CD4-positive, alpha-beta T cell treated with Interleukin-6 for 4 hours (primary cell): Measurements from ENCODE around the gene PDIK1L.

Experiments used
- DNase-seq: peaks from one replicate; pipeline ENCODE4 v3.0.0-alpha.2; 2020; ENCODE audit warnings: mixed read lengths

PDIK1L gene

DNA sequence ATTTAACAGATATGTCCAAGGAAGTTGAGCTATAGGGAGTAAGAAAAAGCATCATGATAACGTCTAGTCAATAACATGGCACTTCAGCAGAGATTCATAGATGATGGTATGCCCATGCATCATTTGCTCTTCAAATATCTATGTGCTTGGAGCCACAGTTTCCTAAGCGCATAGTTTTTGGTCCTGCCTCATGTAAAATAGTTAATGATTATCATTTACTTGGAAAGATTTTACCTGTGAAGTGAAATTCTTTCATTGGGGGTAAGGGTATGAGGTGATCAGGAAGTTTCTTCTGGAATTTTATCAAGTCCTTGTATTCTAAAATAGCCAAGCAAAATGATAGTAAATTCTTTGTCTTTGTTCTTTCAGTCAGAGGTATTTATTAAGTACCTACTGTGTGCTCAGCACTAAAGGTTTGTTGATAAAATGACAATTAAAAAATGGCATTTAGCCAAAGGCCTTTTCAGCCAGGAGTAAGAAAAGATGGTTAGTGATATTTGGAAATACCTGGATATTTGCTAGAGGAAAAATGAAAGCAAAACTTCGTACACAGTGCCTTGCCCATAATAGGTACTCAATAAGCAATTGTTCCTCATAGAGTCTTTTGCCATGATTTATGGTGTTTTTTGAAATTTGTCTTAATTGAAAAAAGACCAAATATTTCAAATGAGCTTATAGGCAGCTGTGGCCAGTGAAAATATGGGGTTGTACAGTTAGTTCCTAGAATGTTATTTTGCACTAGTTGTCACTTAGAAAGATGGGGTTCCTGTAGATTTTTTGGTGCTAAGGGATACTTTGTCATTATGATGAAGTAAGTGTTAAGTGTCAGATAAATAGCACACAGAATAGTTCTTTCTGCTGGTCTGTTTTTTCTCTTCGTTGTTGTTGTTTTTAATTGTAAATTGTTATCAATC lies 13.1 kb downstream of the PDIK1L start:
- DNase-seq, result no peak

DNA sequence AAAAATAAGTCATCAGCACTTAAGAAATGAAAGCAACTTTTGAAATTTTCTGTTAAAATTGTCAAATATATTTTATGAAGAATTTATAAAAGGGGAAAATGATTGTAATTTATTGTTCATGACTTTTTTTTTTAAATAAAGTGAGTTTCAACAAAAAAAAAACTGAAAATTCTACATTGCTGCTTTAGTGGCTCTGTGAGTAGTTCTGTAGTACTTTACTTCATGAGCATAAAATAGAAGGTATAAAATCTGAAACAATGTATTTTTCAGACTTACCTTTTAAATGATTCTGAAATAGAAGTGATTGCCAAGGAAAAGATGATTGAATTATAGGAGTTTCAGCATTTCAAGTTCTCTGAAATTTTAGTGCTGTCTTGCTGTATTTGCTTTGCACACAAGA lies 13.8 kb downstream of the PDIK1L start:
- no peak for DNase-seq

DNA sequence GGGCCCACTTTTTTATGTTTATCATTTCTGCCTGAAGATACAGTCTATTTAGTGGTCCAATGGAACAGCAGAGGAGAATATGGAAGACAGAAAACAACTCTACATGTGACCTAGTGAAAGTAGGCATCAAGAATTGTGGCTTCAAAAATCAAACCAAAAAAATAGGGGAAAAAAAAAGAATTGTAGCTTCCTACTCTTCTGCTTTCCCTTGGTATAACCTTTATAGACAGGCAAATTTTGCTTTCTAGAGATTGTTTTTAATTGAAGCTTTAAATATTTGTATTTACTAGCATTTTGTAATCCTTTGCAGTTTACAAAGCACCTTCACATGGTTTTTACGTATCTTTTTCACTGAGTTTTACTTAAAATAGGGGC lies 14.3 kb downstream of the PDIK1L start:
- no peak for DNase-seq

DNA sequence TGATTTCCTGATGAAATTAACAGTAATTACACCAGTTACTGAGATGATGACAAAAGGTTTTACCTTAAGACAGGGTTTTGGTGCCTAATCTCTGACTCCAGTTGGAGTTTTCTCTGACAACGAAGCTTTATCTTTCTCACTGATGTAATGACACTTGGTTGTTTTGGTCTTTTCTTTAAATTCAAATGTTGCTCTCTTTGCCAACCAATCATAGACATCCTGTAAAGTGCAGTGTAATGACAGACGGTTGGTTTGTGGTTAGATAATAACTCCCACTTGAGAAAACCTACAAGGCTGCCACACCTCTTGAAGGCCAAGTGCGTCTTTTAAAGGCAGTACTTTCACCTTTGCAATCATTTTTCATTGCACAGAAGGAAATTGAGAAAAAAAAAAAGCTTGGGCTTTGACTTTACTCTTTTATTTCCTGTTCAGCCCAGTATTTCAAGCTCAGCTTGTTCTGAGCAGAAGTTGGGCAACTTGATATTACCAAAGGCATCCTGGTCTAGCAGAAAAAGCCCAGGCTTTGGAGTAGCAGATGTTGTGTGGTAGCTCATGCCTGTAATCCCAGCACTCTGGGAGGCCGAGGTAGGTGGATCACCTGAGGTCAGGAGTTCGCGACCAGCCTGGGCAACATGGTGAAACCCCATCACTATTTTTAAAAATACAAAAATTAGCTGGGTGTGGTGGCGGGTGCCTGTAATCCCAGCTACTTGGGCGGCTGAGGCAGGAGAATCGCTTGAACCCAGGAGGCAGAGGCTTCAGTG lies 14.9 kb downstream of the PDIK1L start:
- DNase-seq, result peak; percentile 67

DNA sequence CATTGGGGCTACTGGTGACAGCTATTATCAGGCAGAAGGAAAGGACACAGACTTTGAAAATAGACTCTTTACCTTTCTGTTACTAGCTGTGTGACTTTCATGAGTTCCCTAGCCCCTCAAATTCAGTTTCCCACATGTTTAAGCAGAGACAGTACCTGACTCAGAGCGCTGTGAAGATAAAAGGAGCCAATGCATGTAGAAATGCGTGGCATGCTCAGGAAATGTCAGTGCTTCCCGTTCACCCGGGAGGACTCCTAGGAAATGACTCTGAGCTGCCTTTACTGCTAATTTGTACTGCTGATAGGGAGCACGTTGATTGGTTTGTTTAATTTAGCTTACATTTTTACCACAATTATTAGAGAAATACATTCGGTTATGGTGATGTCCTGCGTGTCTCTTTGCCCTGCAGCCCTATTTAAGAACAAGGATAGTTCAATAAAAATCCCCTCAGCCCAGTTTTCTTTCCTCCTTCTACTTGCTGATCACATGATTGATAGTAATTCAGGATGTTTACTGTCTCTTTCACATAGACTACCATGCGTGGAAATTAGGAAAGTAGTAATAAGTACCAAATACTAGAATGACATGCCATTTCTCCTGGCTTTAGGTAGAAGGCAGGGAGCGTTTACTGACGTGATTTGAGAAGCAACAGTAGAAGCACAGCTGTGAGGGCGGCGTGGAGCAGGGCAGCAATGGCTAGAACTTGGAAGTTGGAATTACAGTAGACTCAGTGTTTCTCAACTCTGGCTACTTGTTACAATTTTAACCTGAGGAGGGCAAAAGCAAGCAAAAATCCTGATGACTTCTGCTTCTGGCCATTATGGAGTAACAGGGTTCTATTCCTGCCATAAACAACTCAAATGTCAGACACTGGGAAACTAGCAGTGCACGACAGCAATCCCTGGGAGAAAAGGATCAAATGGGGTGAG lies 15.9 kb downstream of the PDIK1L start:
- peak; percentile 45 for DNase-seq

DNA sequence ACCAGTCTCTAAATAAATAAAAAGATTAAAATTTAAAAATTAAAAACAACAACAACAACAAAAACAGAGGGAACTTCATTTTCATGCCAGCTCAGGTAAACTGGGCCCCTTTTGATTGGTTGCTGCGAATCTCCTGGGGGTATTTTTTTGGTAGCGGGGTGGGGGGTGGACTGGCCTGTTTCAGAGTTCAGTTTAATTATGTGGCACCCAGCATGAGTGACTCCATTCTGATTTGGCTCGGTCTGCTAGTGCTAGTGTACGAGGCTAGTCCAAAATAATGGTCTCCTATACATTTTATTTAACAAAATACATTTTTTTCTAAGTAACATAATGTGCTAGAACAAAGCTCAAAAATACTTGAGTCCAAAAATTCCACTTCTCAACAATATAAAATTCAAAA lies 18.2 kb downstream of the PDIK1L start:
- no peak for DNase-seq

DNA sequence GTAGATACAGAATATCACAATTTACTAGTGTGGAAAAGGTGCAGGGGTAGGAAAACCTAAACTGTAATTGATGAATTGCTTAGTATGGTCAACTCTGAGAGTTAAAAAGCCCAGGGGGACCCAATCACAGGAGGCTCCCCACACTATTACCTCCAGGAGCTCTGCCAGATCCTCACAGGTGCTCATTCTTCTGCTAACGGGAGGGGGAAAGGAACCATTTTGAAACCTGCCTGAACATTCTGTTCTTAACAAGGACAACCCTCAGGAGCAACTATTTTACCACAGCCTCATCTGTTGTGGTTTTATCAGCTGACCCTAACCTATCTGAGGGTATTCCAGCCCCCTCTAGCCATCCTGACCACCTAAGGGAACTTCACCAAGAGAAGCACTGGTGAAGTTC lies 19.1 kb downstream of the PDIK1L start:
- DNase-seq, result no peak

DNA sequence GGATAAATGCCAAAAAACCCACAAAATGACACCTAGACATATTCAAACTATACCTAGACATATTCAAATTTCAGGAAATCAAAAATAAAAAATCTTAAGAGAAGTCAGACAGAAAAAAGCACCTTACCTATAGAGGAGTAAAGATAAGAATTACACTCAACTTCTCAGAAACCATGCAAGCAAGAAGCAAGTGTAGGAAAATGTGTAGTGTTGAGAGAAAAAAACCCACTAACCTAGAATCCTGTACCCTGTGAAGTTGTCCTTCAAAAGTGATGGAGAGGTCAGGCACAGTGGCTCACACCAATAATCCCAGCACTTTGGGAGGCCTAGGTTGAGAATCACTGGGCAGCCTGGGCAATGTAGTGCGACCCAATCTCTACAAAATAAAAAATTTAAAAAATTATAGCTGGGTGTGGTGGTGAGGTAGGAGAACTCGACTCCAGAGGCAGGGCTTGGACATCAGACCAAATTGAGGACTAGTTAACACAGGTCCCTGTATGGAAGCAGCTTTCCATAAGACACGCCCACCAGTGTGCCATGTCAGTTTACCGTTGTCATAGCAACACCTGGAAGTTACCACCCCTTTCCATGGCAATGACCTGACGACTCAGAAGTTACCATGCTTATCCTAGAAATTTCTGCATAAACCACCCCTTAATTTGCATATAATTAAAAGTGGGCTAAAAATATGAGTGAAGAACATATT lies 20.7 kb downstream of the PDIK1L start:
- DNase-seq, result no peak

DNA sequence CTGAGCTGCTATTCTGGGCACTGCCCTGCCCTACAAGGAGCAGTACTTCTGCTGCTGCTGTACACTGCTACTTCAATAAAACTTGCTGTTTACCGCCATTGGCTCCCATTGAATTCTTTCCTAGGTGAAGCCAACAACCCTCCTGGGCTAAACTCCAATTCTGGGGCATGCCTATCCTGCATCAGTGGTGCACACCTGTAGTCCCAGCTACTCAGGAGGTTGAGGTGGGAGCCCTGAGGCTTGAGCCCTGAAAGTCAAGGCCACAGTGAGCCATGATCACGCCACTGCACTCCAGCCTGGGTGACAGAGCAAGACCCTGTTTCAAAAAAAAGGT lies 21.2 kb downstream of the PDIK1L start:
- no peak for DNase-seq

DNA sequence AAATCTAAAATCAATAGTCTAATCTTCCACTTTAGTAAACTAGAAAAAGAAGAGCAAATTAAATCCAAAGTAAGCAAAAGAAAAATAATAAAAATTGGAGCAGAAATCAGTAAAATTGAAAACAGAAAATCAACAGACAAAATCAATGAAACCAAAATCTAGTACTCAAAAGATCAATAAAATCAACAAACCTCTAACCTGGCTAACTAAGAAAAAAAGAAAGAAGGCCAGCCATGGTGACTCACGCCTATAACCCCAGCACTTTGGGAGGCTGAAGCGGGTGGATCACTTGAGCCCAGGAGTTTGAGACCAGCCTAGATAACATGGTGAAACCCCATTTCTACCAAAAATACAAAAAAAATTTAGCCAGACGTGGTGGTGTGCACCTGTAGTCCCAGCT lies 22.8 kb downstream of the PDIK1L start:
- no peak for DNase-seq

DNA sequence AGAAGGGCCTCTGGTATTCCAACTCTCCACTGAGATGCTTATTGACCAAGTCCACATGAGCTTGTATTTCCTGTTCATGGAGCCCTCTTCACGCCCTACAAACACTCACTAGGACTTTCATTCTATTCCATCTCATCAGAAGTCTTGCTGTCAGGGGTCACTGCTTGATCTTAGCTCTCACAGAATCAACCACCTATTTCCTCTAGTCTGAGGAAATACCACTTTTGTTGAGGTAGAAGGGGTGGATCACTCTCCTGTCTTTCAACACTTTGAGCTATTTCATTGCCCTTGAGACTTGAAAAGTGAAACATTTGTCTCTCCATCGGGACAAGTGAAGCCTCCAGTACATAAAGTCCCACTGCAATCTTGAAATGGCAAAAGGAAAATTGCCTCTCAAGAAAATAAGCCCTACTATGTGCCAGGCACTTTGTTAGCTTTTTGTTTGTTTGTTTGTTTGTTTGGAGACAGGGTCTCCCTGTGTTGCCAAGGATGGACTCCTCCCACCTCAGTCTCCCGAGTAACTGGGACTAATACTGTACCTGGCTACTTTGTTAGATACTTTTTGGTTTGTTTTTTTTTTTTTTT lies 27.4 kb downstream of the PDIK1L start:
- no peak for DNase-seq

DNA sequence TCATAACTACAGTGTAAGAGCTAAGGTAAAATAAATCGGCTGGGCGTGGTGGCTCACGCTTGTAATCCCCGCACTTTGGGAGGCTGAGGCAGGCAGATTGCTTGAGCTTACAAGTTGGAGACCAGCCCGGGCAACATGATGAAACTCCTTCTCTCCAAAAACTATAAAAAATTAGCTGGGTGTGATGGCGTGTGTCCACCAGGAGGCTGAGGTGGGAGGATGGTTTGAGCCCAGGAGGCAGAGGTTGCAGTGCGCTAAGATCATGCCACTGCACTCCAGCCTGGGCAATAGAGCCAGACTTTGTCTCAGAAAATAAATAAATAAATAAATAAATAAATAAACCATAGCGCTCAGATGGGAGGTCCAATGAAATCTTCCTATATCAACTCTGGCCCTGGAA lies 30.5 kb downstream of the PDIK1L start:
- no peak for DNase-seq

DNA sequence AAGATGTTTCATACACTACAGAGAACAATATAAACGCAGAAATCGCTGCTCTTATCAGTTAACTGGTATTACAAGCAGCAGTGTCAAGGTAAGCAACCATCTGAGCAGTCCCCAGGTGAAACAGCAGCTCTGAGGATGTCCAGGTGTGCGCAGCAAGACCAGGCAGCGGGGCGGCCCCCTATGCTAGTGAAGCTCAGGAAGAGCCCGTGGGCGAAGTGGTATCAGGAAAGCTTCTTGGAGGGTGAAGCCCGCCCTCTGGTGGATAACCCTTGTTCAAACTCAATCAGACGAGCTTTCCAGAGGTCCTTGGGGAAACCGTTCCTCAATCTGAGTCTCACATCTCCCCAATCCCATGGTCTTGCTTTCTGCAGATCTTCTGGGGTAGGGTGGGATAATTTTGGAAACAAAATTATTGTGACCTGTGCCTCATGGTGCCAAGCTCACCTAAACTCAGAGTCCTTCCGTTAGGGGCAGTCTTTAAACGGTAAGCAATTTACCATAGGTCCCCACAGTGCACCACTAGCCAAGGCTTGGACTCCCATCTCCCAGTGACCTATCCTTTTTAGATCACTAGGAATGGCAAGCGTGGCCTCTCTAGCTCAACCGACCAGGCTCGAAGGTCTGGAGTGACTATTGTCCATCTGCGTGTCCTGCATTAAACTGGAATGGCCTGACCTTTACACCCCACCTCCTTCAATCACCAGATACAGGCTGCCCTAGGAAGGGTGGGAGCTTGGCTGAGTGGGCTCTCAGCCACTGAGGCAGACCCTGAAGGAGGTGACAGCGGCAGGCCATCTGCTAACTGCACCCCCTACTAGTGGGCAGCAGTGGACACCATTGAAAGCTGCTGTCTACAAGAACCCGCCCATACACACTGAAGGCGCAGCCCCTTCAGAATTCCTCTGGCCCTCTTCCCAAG lies 33.7 kb downstream of the PDIK1L start:
- peak; percentile 89 for DNase-seq

DNA sequence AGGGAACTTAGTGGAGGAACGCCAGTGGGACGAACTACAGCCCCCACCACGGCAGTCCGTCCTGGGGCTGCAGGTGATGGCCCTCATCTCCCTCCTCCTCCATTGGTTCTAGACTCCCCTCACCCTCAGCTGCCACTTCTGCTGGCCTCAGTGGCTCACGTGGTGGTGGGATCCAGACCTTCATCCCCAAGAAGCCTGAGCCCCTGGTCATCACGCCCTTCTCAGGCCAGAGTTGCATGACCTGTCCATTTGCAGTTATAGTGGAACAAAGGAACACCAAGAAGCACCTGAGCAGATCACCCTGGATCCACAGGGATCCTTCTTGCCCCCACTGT lies 34.3 kb downstream of the PDIK1L start:
- DNase-seq, result no peak

DNA sequence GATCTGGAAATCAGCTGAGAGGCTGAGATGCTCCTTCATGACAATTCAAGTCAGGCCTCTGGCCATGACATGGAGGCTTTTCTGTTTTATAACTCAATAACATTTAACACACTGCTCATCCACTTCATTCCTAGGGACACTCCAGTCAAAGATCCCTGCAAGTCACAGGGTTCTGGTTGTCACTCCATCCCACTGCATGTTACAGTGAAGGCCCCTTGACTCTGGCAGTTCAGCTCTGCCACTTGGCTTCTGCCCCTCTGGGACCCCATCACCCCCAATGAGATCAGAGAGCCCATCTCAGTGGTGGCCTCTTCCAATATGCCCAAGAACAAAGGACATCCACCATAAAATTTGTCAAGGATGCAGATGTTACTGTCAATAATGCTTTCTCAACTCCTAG lies 37.3 kb downstream of the PDIK1L start:
- DNase-seq, result no peak

DNA sequence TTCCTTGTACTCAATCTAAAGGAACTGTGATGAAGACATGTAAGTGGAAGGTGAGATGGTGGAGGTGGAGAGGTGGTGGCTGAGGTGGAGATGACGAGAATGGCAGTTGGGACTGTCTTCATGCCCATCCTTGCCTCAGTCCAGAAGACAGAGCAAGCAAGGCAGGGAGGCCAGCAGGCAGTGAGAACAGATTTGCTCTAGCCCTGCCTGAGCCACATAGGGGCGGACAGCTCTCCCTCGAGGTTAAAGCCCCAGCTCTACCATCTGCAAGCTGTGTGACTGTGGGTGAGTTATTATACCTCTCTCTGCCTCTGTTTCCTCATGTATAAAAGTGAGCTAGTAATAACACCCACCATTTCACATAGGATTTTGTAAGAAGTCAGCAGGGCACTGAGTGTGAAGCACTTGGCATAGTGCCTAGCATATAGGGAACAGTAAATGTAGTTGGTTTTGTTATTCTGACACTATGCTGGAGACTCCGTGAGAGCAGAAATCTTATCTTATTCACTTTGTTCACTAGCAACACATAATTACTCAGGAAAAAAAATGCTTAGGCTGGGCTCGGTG lies 42.4 kb downstream of the PDIK1L start:
- no peak for DNase-seq

DNA sequence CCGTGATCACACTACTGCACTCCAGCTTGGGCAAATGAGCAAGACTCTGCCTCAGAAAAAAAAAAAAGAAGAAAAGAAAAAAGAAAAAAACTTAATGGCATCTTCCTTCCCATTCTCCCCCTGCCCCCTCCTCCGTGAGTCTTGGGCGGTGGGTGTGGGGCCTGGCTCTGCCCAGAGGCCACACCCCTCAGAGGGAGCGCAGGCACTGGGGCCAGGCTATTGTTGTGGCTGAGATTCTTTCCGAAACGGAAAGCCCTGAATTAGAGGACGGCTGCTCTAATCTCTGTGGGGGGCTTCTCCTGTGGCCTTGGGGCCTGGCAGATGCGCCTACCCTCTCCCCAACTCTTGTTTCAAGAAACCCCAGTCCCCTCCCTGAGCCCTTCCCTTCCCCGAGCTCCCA lies 43.1 kb downstream of the PDIK1L start:
- no peak for DNase-seq

DNA sequence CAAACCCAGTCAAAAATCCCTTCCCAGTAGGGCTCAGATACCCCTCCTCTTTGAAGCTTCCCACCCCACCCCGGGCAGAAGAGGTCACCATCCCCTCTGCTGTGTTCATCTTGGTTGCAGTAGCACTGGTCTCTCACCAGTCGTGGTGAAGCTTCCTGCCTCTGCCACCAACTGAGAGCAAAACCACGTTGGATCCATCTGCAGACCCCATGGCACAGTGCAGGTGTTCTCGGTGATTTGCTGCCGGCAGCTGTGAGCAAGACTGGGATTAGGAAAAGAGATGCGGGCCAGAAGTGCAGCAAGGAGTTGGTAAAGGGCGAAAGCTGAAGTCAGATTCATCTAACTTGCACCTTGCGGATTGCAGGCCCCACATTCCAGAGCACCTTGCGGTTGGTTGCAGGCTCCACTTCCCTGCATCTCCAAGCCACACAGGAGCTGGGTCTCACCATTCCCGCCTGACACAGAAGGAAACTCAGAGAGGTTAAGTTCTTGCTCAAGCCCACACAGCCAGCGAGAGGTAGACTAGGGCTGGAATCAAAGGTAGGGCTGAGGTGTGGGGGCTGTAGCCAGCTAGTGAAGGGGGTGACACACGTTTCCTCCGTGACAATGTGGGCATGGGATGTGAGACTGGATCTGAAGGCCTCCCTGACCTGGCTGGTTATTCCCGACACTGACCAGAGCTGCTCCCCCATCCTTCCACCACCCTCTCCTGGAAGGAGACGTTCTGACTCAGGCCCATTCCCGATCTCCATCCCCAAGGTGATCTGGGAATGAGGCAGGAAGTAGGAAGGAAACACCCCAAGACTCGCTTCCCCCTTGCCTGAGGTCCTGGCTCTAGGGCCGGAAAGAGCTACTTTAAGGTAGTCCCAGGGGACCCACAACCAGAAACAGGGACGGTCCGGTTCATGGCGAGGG lies 44.0 kb downstream of the PDIK1L start:
- DNase-seq, result no peak

DNA sequence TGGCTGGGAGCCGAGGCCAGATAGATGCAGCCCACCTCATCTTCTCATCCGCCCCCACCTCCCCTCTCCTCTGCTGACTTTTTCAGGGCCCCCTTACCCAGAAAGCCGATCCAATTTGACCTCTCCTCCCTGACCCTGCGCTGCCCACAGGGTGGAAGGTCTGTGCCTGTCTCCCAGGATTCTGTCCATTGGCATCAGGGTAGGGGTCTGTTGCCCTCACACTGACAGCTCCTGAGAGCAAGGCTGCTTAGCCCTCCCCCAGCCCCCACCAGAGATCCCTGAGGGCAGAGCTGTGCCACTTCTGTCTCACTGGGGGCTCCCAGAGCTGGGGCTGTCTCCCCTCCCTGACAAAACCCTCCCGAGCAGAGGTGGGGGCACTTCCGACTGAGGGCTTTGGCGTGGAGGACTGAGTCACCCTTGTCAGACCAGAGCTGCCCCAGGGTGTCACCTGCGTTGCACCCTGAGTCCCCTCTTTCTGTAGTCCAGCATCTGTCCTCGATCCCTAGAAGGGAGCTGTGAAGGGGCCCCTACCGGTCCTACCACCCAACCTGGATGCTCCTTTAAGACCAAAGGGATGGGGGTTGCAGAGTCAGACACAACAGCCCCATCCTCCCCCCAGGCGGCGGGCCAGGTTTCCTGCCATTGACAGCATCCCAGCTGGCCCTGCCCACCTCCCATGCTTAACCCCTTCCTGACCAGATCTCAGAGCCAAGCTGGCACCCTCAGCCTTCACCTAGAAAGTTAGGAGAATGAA lies 44.8 kb downstream of the PDIK1L start:
- peak; percentile 18 for DNase-seq
